HG02884 (cell line): ENCODE data around the gene LPCAT1.

ENCODE experiments used
- ATAC-seq: cut with Tn5 transposase; IDR thresholded peaks from one replicate; pipeline ENCODE4 v1.9.1; 2021; ENCODE audit warnings: mild to moderate bottlenecking, moderate library complexity; ENCODE audit not compliant: unreplicated experiment

The LPCAT1 gene

DNA sequence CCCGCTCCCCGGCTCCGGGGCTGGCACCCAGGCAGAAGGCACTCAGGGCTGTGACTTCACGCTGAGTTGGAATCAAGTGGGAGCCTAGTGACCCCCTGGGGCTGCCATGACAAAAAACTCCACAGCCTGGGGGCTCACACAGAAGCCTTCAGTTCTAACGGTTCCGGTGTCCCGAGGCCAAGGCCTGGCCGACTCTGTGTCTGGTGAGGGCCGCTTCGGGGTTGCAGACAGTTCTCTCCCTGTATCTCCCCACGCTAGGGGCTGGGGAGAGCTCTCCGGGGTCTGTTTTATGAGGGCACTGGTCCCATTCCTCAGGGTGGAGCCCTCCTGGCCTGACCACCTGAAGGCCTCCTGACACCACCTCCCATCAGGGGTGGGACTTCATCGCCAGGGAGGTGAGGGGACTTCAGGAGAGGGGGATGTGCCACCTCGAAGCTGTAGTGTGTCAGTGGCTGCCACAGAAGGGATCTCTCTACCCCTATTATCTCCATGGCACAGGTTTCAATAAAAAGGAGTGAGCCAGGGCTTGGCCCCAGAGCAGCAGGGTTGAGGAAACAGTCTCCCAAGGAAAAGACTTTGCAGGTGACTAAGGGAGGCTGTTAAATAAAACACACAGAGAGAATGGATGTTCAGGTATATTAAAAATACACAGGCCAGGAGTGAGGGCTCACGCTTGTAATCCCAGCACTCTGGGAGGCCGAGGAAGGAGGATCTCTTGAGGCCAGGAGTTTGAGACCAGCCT lies 77.0 kb downstream of the LPCAT1 start:
- ATAC-seq, result no peak

DNA sequence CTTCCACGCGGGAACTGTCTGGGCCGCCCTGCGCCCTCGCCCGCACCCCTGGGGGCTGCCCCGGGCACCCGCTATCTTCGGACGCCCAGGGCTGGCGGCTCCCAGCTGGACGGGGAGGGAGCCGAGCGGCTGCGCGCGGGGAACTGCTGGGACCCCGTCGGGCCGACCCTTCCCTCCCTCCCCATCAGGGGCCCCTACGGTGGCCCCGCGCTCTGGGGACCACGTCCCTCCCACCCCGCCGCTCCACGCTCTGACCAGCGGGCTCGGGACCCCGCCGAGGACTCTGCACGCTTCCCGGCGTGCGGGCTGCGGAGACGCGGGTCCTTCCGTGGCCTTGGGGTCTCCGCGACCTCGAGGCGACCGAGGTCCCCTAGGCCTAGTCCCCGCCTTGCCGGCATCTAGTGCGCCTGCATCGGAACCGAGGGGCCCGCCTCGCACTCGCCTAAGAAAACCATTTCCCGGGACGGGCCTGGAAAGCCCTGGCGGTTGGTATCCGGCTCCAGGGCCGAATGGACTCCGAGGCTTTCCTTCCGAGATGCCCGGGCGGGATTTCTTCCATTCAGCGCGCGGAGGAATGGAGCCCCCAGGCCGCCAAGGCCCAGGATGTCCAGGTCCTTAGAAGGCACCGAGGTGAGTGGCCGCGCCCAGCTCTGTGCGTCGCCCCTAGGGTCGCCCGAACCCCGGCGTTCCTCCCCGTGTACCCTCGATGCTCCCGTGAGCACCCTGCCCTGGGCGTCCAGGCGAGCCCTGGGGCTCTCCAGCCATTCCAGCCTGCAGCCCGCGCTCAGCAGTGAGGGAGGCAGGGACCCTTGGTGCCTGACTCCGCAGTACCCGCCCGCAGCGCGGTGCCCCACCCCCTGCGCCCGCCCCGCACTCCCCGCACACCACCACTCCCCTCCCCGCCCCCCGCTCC lies 77.8 kb downstream of the LPCAT1 start:
- ATAC-seq, result no peak

DNA sequence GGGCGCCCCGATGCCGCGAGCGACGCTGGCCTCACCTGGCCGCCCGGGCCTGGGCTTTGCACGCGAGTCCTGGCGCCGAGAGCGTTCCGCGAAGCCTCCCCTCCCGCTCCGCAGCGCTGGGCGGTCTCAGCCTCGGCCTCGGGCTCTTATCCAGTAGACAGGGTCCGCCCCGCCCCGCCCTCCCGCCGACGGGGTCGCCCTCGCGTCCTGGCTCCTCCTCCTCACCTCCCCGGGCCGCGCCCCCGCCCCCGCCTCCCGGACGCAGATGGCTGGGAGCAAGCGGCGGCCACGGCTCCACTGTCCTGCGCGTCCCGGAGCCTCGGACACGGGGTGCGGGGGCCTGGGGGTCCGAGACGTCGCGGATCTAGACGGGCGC lies 78.5 kb downstream of the LPCAT1 start, which contains the start of gene SLC6A3:
Gene SLC6A3, minus strand, starts transcription at position 128 of the 376 bp plus-strand sequence. CDS start 2,243 bp downstream, outside the sequence.
- ATAC-seq, result no peak

DNA sequence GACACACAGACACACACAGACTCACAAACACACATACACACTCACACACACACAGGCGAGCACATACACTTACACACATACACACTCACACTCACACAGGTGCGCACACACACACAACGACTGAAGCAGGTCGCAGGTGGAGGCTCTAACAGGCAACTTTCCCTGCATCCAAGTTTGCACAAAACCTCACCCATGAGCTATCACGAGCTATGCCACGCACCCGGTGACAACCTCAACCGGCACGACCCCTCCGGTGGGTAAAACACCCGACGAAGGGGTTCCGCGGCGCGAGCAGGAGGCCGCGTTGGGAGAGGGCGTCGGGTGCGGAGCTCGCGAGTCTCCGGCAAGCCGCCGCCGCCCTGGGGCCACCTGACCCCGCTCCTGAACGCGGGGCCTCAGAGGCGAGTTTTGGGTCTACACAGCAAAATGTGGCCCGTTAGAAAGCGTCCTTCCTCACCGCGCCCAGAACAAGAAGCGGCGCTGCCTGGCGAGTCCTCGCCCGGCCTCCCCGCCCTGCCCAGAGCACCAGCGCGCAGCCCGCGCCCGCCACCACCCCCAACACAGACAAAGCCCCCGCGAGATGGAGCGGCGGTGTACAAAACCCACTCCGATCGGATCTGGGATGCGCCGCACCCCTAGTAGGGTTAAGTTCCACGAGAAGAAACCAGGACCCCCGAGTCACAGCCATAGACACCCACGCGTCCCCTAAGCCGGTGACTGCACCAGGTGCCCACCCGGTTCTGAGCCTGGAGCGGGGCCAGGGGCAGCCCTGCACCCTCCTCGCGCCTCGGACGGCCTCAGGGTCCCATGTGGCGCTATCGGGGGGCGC lies 79.2 kb downstream of the LPCAT1 start:
- no peak for ATAC-seq

DNA sequence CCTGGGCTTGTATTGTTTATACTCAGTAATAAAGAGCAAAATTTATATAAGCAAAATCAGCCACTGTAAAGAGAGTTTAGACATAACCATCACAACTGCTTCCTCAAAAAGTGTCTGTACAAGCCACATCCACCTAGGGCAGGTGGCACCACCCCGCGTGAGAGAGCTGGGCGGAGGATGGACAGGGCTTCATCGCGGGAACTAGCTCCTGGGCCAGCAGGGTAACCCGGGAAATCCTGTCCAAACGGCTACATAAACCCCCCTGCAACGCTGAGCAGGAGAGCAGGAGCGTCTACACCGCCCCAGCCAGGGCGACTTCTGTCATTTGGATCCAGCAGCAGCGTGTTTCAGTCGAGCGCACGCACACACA lies 79.8 kb downstream of the LPCAT1 start:
- ATAC-seq, result no peak

DNA sequence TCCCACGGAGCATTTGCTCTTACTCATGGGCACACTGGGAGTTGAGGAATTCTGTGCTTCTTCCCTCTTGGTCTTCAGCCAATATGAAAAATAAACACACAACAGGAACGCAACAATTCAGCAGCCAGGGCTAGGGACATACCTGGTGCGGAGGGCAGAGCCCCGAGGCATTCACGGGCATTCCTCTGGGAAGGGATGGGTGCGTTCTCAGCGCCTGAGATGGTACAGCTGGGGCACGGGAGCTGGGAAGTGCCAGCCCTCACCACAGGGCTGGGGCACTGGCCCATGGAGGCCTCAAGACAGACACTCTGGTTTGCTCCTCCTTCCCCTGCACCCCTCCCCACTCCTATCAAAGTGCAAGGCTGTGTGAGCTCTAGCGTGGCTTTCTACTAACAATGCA lies 80.6 kb downstream of the LPCAT1 start:
- no peak for ATAC-seq

DNA sequence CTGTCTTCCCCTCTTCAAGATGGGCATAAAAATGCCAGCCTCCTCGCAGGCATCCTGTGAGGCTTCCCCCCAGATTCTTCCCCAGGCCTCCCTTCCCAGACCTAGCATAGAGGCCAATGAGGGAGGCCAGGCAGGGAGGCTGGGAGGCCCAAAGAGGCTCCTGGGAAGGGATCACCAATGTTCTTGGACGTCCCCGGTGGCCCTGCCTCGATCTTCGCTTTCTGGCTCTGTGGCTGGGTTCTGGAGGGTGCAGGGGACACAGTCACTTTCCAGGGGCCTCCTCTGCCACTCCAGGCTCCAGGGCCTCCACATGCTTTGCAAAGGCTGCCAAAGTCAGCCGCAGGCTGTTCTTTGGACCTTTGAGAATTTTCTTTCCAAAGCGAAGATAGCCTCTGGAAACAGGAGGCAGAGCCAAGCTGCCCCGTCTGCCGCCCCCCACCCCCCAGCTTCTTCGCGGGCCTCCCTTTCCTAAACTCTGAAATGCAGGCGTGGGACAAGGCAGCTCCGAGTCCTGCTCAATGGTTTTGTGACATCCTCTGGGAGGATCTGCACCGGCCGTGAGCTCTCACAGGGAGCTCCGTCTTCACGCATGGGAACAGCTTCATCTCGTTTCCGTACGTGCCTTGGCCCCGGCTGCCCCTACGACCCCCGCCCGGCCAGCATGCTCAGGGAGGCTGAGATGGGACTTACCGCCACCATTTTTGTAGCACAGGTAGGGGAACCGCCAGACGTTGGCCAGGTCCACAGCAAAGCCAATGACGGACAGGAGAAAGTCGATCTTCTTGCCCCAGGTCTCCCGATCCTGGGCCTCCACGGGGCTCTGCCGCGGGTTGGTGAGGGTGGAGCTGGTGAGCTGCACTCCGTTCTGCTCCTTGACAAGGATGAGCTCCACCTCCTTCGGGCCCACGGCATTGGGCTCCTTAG lies 81.3 kb downstream of the LPCAT1 start:
- no peak for ATAC-seq

DNA sequence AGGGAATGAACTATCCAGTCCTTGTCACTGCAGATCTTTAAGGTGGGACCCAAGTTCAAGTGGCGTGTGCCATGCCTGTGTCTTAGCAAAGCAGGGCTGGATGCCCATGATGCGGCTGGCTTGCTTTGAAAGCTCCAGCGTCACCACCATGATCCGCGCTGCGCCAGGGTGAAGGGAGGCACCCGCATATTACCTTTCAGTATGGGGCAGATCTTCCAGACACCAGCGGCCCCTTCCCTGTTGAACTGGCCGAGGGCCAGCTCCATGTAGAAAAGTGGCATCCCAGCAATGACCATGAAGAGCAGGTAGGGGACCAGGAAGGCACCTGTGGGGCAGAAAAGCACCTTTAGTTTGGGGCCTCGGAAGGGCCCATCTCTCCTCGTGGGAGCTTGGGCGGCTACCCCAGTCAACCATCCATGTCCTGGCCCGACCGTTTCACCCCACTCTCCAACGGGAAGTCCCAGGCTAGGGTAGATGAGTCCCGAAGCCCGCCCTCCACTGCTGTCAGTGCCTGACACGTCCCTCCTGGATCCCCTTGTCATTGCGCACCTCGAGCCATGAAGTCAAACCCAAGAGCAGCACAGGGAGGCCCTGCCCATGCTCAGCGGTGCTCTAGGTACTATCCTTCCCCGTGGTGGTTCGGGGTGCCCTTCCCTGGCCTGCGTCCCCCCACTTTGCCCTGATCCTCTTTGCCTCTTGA lies 82.4 kb downstream of the LPCAT1 start:
- no peak for ATAC-seq

DNA sequence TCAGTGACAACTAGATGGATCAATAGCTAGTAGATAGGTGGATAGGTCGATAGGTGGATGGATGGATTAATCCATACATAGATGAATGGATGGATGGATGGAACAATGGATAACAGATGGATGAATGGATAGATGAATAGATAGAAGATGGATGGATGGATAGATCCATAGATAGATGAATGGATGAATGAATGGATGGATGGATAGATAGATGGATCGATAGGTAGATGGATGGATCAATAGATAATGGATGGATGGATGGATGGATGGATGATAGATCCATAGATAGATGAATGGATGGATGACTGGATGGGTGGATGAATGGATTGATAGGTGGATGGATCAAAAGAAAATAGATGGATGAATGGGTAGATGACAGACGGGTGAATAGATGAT lies 83.7 kb downstream of the LPCAT1 start:
- no peak for ATAC-seq

DNA sequence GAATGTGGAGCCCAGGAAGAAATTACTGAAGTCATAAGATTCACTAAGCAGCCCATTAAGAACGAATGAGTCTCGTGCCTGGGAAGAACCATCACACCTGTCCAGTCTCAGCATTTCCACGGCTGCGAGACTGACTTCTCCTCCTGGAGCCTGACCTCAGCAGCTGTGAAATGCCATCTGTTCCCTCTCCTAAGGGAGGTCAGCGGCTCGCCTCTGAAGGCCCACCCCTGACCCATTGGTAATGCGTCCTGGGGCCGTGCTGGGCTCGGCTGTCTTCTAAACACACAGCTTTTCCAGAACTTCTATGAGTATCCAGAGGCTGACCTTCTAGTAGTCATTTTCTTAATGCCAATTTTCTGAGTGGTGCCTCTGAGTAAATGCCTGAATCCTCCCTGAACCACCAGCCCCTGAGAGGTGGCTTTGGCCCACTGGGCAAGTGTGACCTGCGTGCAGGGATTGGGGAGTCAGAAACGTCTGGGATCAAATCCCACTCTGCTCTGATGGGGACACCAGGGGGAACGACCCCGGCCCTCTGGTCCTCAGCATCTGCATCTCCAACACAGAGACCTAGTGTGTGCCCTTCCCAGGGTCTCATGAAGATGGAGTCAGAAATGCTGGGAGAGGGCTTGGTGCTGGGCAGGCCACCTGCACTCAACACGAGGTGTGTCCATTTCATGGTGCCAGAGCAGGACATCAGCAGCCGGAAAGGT lies 84.2 kb downstream of the LPCAT1 start:
- no peak for ATAC-seq

DNA sequence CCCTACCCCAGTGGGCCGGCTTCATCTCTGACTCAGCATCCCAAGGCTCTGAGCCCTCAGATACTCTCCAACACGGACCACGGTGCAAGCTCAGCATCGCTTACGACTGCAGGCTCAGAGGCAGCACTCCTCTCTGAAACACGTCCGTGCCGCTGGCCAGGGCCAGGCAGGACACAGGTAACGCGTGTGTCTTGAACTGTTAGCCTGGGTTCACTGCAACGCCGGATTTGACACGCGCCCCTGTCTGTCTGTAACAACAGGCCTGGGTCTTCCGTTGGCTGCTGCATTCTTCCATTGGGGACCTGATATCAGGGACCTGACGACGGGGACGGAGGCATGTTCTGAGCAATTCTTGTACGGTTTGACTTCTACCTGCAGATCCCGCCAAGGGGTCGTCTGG lies 84.9 kb downstream of the LPCAT1 start:
- no peak for ATAC-seq

DNA sequence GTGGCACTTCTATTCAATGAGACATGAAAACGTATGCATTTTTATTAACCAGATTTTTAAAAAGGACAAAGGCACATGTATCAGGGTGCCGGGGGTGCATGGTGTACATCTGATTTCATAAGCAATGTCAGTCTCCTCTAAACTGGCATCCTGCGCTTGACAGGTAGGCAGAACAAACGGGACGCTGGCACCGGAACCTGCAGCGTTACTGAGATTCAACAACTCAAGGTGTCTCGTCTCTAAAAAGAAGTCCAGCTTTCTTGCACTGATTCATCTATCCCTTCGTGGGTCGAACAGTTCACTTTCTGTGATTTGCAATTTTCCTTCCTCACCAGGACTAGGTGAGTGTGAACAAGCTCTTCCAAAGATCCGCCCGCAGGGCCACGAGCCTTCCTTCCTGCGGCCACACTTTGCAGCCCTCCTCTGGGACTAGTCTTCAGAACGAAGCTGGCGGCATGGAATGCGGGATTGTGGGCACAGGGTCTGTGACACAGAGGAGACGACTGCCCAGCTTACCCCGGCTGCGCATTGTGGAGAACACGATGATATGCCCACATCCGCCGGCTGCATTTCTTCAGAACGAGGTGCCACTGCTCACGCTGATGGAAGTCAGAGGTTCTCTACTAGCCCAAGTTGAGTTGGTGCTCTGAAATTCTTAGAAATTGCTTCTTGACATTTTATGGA lies 85.7 kb downstream of the LPCAT1 start:
- ATAC-seq, result no peak

DNA sequence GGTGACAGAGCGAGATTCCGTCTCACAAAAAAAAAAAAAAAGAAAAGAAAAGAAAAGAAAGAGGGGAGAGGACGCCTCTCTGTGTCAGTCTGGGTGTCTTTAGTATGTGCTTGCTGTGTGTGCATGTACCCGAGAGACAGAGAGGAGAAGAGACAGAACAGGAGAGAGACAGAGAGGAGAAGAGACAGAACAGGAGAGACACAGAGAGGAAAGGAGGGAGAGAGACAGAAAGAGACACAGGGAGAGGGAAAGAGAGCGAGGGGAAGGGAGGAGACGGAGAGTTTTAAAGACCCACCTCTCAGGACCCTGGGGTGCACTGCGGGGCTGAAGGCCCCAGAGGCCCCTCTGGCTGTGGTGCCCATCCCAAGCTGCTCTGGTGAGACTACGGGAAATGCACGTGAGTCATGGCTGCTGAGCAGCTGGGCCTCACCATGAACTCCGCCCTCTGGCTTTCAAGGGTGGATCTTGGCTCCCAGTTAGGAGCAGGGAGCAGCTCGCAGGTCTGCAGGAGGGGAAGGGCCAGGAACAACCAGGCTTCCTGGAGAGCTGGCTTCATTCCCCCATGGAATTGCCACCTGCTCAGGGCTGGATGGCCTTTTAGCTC lies 86.4 kb downstream of the LPCAT1 start:
- ATAC-seq, result no peak

DNA sequence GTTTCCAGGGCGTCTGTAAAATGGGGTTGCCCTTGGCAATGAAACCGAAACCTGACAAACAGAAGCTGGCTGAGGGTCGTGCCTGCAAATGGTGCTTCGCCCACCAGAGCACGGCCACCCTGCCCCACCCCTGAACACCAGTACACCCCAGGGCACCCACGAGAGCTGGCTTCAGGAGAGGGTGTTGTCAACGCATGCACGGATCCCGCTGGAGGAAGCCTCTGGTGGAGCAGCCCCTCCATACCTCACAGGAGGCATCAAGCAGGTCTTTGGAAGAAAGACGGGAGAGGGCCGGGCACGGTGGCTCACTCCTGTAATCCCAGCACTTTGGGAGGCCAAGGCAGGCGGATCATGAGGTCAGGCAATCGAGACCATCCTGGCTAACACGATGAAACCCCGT lies 87.1 kb downstream of the LPCAT1 start:
- ATAC-seq, result no peak

DNA sequence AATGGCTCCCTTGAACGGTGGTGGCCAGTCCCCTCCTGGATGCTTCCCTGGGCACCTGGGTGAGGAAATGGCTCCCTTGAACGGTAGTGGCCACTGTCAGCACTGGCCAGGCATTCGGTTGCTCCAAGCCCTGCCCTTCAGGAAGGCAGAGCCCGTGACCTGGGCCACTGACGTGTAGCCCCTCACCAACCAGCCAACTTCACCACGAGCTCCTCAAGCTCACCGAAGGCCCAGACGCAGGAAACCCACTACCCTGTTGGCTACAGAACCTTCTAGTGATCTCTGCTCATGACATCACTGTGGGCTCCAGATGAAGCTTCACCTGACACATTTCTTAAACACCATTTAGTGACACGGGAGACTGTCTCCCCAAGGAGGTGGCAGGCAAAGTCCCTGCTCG lies 87.7 kb downstream of the LPCAT1 start:
- ATAC-seq, result no peak

DNA sequence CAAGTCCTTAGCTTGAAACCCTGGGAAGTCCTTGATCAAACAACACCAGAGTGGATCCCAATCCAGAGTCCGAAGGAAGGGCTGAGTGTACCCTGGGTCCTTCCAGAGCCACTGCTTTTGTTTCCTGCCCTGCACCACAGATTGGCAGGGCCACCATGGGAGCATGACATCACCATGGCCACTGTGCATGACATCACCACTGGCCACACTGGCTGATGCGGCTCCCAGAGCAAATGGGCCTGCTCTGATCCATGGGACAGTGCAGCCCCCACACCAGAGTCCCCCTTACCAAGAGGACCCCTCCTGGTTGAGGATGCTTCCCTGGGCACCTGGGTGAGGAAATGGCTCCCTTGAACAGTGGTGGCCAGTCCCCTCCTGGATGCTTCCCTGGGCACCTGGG lies 88.4 kb downstream of the LPCAT1 start:
- ATAC-seq, result no peak

DNA sequence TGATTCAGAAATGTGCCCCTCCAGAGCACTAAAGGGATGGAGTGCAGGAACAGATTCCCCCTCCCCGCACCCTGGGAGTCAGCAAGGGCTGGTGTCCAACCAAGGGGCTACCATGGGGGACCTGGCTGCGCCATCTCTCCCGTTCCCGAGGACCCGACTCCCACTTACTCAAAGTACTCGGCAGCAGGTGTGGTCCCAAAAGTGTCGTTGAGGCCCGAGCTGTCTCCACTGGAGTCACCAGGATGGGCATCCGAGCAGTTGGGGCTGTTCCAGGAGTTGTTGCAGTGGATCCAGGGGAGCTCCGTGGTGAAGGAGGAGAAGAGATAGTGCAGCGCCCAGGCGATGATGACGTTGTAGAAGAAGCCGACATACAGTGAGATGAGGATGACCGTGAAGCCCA lies 91.5 kb downstream of the LPCAT1 start:
- ATAC-seq, result no peak

DNA sequence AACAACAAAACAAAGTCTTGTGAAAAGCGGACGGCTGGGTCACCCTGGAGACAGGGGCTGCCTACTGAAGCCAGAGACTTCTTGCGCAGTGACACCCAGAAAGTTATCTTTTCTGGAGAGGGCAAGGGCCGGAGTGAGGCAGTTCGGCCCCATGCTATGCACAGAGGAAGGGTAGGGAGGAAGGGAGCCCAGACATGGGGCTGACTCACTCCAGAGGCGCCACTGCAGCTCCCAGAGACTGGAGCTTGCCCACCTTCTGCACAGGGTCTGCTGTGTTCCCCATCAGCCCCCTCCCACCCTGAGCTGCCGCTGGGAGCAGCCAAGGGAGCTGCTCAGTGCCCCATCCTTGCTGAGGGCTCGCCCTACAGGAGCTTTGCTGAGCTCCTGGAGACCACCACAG lies 91.9 kb downstream of the LPCAT1 start:
- no peak for ATAC-seq
